Measurements from ENCODE around the gene ADCY10. TPM values are rescaled to one million over a fixed set of nuclear protein-coding genes. Genes with fewer than 3 reads are reported as not detected.
A peak's percentile ranks its signal among the peaks of the same experiment; 100 is the strongest.

ADCY10 gene
- total and polyA plus RNA-seq, 9 of the 15 experiments (the other 6 are each of a cell fraction or from before 2014, with no cell fraction given): 0.08 to 0.86 (median 0.22) TPM

GRCh38 chr1:167938080-167938636, 24.2 kb upstream of the ADCY10 start (continued):
- TF ChIP-seq ZBTB11 (CRISPR knock-in tag; IDR thresholded peaks at IDR 0.05): no peak
- no peak for TF ChIP-seq HNRNPLL (IDR thresholded peaks at IDR 0.05; ENCODE audit: low read depth, low read length, poor library complexity, severe bottlenecking)
- no peak for TF ChIP-seq TCF7L2 (IDR thresholded peaks at IDR 0.05; ENCODE audit: low read depth, low read length)
- TF ChIP-seq KDM1A (IDR thresholded peaks at IDR 0.05): no peak

- peak overlapping the region; percentile 98 for H3K4me2 ChIP-seq (ENCODE audit: insufficient read depth, low read length)
- ChIA-PET CTCF (ENCODE audit: low intra/inter-chr PET ratio) (no interaction called here), POLR2A (interaction anchor here (0.6 to 3.1 kb wide), 10 partner anchors 8 to 175 kb away, joined by 3 to 24 read pairs (median 8); no protein-coding TSS in a partner anchor)
- DNase-seq (ENCODE audit: extremely low read depth in 1 of 4, low spot score in 3 of 4) (no peak), ATAC-seq (no peak), FAIRE-seq (no peak)
- peaks cover 14% of the 10 kb centered on the region for H3K36me3 ChIP-seq (ENCODE audit: control insufficient read depth, insufficient read depth, low read length)
- H3K9me3 ChIP-seq (replicated peaks; ENCODE audit: control insufficient read depth, insufficient read depth, low read depth, low read length): no peaks in the 10 kb centered on the region
- in situ Hi-C loops (cut with MboI) (no loop called here), intact Hi-C loops (cut with micrococcal nuclease) (loop anchor here (1.0 to 10.0 kb wide), 9 partner anchors 48 to 385 kb away; partner anchors contain the start of genes CREG1 and RCSD1)
- peak overlapping the region; percentile 95 to 97 for H3K9ac ChIP-seq (ENCODE audit: insufficient read depth in 1 of 2, low read depth in 2 of 2, low read length in 2 of 2)
- H4K20me1 ChIP-seq (replicated peaks; ENCODE audit: control insufficient read depth, insufficient read depth, low read length): 0 out of 2 replicates have a peak, but pooled peaks cover 9% of the 10 kb centered on the region
- BruUV-seq (replicated peaks): no TSS peak
- peak overlapping the region; percentile 81 for H3K4me3 ChIP-seq
- H3K4me1 ChIP-seq (replicated peaks in 1 of 2; ENCODE audit: control insufficient read depth in 2 of 2, insufficient read depth in 2 of 2, low read length in 2 of 2): peaks cover 8 to 12% of the 10 kb centered on the region in 2 experiments; a peak in 4 of 5 replicates
- no peaks in the 10 kb centered on the region for H3K9me1 ChIP-seq (ENCODE audit: control insufficient read depth, insufficient read depth, low read length)
- H3K27ac ChIP-seq (ENCODE audit: extremely low read depth, low read depth, low read length): peak overlapping the region; percentile 98
- H2AFZ ChIP-seq (ENCODE audit: low read depth, low read length): peak overlapping the region; percentile 77
- H3K27me3 ChIP-seq (ENCODE audit: control insufficient read depth in 2 of 2, insufficient read depth in 2 of 2, low read length in 2 of 2): no peaks in the 10 kb centered on the region
- under 1% methylated on average over 5 of the region's 5 CpGs for WGBS (ENCODE audit: insufficient coverage, low coverage, missing lambda C conversion rate)
- H3K79me2 ChIP-seq (ENCODE audit: control insufficient read depth, insufficient read depth, low read length): peaks cover 98% of the 10 kb centered on the region
- TF ChIP-seq POLR2B (IDR thresholded peaks at IDR 0.05; ENCODE audit: low read depth, partially characterized antibody) (no peak), ZNF830 (CRISPR knock-in tag; IDR thresholded peaks at IDR 0.05) (no peak), ZSCAN32 (CRISPR knock-in tag; IDR thresholded peaks at IDR 0.05) (no peak), U2AF1 (optimal IDR thresholded peaks at IDR 0.05; ENCODE audit: low read depth, low read length) (no peak), SUPT5H (IDR thresholded peaks at IDR 0.05) (no peak), POLR2AphosphoS2 (IDR thresholded peaks at IDR 0.05; ENCODE audit: low read length) (no peak), HDGF (IDR thresholded peaks at IDR 0.05) (no peak), GTF2E2 (tag; IDR thresholded peaks at IDR 0.05) (peak; percentile 75; the same call in 1 of the 2 replicates), THRAP3 (IDR thresholded peaks at IDR 0.05; ENCODE audit: borderline replicate concordance) (0 out of 2 replicates have a peak, but pooled peaks have one; percentile 65), XRCC3 (IDR thresholded peaks at IDR 0.05) (no peak), CHD4 (IDR thresholded peaks at IDR 0.05; ENCODE audit: insufficient read depth, insufficient replicate concordance, low read depth, low read length, poor library complexity, severe bottlenecking) (no peak), LEF1 (IDR thresholded peaks at IDR 0.05) (0 out of 2 replicates have a peak, but pooled peaks have one; percentile 9), NRF1 (conservative IDR thresholded peaks at IDR 0.05 in 1 of 2, IDR thresholded peaks at IDR 0.05 in 1 of 2) (0 out of 4 replicates have a peak, but pooled peaks of 1 of the 2 experiments have one; percentile 1), PCBP2 (IDR thresholded peaks at IDR 0.05; ENCODE audit: low read depth, low read length, poor library complexity, severe bottlenecking) (no peak), NBN (IDR thresholded peaks at IDR 0.05; ENCODE audit: low read depth) (no peak), ILF3 (IDR thresholded peaks at IDR 0.05; ENCODE audit: borderline replicate concordance) (no peak)
Measured at GRCh38 chr1:167937709-167938010, 23.7 kb upstream of the ADCY10 start.
